K562 treated with DMSO at 1 percent for 12 hours (cell line): ENCODE data around the gene SIAH3. TPM values are rescaled to one million over a fixed set of nuclear protein-coding genes. Genes with fewer than 3 reads are reported as not detected.

Experiments used
- total RNA-seq: library from RNA; unstranded; fragments of 300-600 nt; gene quantifications from 2 replicates; pipeline ENCODE4 v1.2.3, GENCODE V29; 2022; ENCODE audit not compliant: insufficient read depth

The SIAH3 gene
- total RNA-seq, result not detected in 2 replicates

GRCh38 chr13:45851171-45851921 is at the start of gene SIAH3:
Gene SIAH3 (minus strand): TSS chr13:45851753. CDS start chr13:45851629, 124 bp downstream.

Other genes starting within 250 kb of the SIAH3 start
- not detected in 2 replicates for gene ERICH6B, start 236.0 kb downstream of the SIAH3 start, total RNA-seq
- not detected in 2 replicates for gene CBY2, start 149.4 kb downstream of the SIAH3 start, total RNA-seq
- 9.2 and 19.8 TPM in 2 replicates for gene ZC3H13, start 201.0 kb upstream of the SIAH3 start, total RNA-seq